ENCODE measurements around the gene SLC14A1. TPM values are rescaled to one million over a fixed set of nuclear protein-coding genes. Genes with fewer than 3 reads are reported as not detected.

Gene SLC14A1
- polyA plus RNA-seq, 1 donor (not counting 4 experiments of a cell fraction or from before 2014, with no cell fraction given) = not detected

GRCh38 chr18:45722899-45723298 lies 1.1 kb upstream of the SLC14A1 start:
- peak; percentile 76 to 96 (median 88) for TF ChIP-seq CTCF (optimal IDR thresholded peaks at IDR 0.05 in 1 of 3, IDR thresholded peaks at IDR 0.05 in 1 of 3, conservative IDR thresholded peaks at IDR 0.05 in 1 of 3; ENCODE audit: extremely low read depth in 1 of 3, insufficient read depth in 2 of 3, low read length in 3 of 3)
- no peak for TF ChIP-seq EZH2 (IDR thresholded peaks at IDR 0.05; ENCODE audit: low read length)
- Histone ChIP-seq H3K27ac (ENCODE audit: control insufficient read depth, insufficient read depth, low read length) (no peak overlapping the region), H2AFZ (ENCODE audit: control insufficient read depth, low read length) (no peak overlapping the region), H3K79me2 (ENCODE audit: control insufficient read depth, insufficient read depth, low read length) (no peaks in the 10 kb centered on the region), H3K9me3 (ENCODE audit: control insufficient read depth, low read depth, low read length) (no peaks in the 10 kb centered on the region), H3K4me3 (ENCODE audit: control insufficient read depth in 2 of 3, extremely low read depth in 1 of 3, insufficient read depth in 2 of 3, low read depth in 1 of 3, low read length in 3 of 3) (no peak overlapping the region), H4K20me1 (ENCODE audit: control insufficient read depth, extremely low read depth, insufficient read depth, low read length) (no peaks in the 10 kb centered on the region), H3K36me3 (ENCODE audit: control insufficient read depth in 2 of 2, extremely low read depth in 1 of 2, insufficient read depth in 2 of 2, low read length in 2 of 2) (no peaks in the 10 kb centered on the region), H3K4me2 (ENCODE audit: control insufficient read depth, extremely low read depth, insufficient read depth, low read depth, low read length) (no peak overlapping the region), H3K4me1 (ENCODE audit: control insufficient read depth, extremely low read depth, insufficient read depth, low read length) (no peaks in the 10 kb centered on the region), H3K9me1 (ENCODE audit: control insufficient read depth, extremely low read depth, insufficient read depth, low read length) (no peaks in the 10 kb centered on the region), H3K27me3 (ENCODE audit: control insufficient read depth, extremely low read depth, insufficient read depth, low read length) (no peaks in the 10 kb centered on the region), H3K9ac (ENCODE audit: control insufficient read depth, extremely low read depth, insufficient read depth, low read length) (no peak overlapping the region)
- FAIRE-seq = peak; percentile 59
- dilution Hi-C loops (cut with MboI; ENCODE audit: extremely low pct_ligation_motif_present, low sequenced_read_pairs) = no loop called here
- DNase-seq (ENCODE audit: low read depth, low spot score) = peak; percentile 41

- no peaks in the 10 kb centered on the region for H3K9me1 ChIP-seq (ENCODE audit: control insufficient read depth, extremely low read depth, insufficient read depth, low read length)
- no peak overlapping the region for H3K9ac ChIP-seq (ENCODE audit: control insufficient read depth, extremely low read depth, insufficient read depth, low read length)
- H3K79me2 ChIP-seq (ENCODE audit: control insufficient read depth, insufficient read depth, low read length) = no peaks in the 10 kb centered on the region
- H3K27ac ChIP-seq (ENCODE audit: control insufficient read depth, insufficient read depth, low read length) = no peak overlapping the region
- no peaks in the 10 kb centered on the region for H3K4me1 ChIP-seq (ENCODE audit: control insufficient read depth, extremely low read depth, insufficient read depth, low read length)
- FAIRE-seq = no peak
- peak overlapping the region; percentile 35 for H2AFZ ChIP-seq (ENCODE audit: control insufficient read depth, low read length)
- no peak for TF ChIP-seq CTCF (optimal IDR thresholded peaks at IDR 0.05 in 1 of 3, IDR thresholded peaks at IDR 0.05 in 1 of 3, conservative IDR thresholded peaks at IDR 0.05 in 1 of 3; ENCODE audit: extremely low read depth in 1 of 3, insufficient read depth in 2 of 3, low read length in 3 of 3)
- TF ChIP-seq EZH2 (IDR thresholded peaks at IDR 0.05; ENCODE audit: low read length) = no peak
- dilution Hi-C loops (cut with MboI; ENCODE audit: extremely low pct_ligation_motif_present, low sequenced_read_pairs) = no loop called here
- no peaks in the 10 kb centered on the region for H4K20me1 ChIP-seq (ENCODE audit: control insufficient read depth, extremely low read depth, insufficient read depth, low read length)
- DNase-seq (ENCODE audit: low read depth, low spot score) = no peak
- no peaks in the 10 kb centered on the region for H3K36me3 ChIP-seq (ENCODE audit: control insufficient read depth in 2 of 2, extremely low read depth in 1 of 2, insufficient read depth in 2 of 2, low read length in 2 of 2)
- no peak overlapping the region for H3K4me3 ChIP-seq (ENCODE audit: control insufficient read depth in 2 of 3, extremely low read depth in 1 of 3, insufficient read depth in 2 of 3, low read depth in 1 of 3, low read length in 3 of 3)
- no peak overlapping the region for H3K4me2 ChIP-seq (ENCODE audit: control insufficient read depth, extremely low read depth, insufficient read depth, low read depth, low read length)
- no peaks in the 10 kb centered on the region for H3K9me3 ChIP-seq (ENCODE audit: control insufficient read depth, low read depth, low read length)
- no peaks in the 10 kb centered on the region for H3K27me3 ChIP-seq (ENCODE audit: control insufficient read depth, extremely low read depth, insufficient read depth, low read length)
These were observed 620 bp downstream of the SLC14A1 start for GRCh38 chr18:45724601-45725000.
